ENCODE measurements around the gene TGM2. TPM values are rescaled to one million over a fixed set of nuclear protein-coding genes. Genes with fewer than 3 reads are reported as not detected.

The TGM2 gene
- total and polyA plus RNA-seq, 2 donors (not counting 1 experiment from before 2014, with no cell fraction given) = 2.4 to 60.8 TPM

DNA sequence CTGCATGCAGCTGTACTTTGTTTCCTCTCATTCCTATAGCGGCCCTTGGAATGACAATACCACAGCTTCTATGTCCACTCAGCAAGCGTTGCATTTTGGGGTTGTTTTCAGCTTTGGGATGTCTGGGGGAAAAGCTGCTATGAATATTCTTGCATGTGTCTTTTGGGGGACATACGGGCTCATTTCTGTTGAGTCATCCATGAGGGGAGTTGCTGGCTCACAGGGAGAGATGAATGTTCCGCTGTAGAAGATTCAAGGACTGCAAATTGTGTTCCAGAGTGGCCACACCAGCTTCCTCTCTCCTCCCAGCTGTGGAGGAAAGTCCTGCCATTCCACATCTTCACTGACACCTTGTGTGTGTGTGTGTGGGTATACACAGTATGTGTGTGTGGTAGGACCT is 43.3 kb downstream of the TGM2 start:
- Histone ChIP-seq H3K36me3 (replicated peaks in 1 of 2; ENCODE audit: control extremely low read depth in 1 of 2, control insufficient read depth in 1 of 2, extremely low read depth in 1 of 2, insufficient read depth in 2 of 2, low read length in 1 of 2) (no peaks in the 10 kb centered on the region), H4K20me1 (ENCODE audit: control insufficient read depth, insufficient read depth, low read length, poor library complexity, severe bottlenecking) (no peaks in the 10 kb centered on the region), H3K9me3 (ENCODE audit: control extremely low read depth in 1 of 3, control insufficient read depth in 2 of 3, insufficient read depth in 1 of 3, low read length in 2 of 3) (no peaks in the 10 kb centered on the region), H3K4me3 (ENCODE audit: control extremely low read depth in 1 of 5, extremely low read depth in 1 of 5, insufficient read depth in 1 of 5, low read depth in 2 of 5, low read length in 4 of 5) (no peak overlapping the region), H3K9ac (ENCODE audit: low read length) (no peak overlapping the region), H3K4me1 (ENCODE audit: control insufficient read depth in 2 of 2, insufficient read depth in 2 of 2, low read length in 2 of 2) (no peaks in the 10 kb centered on the region), H3K27me3 (replicated peaks in 1 of 4; ENCODE audit: control extremely low read depth in 1 of 4, control insufficient read depth in 3 of 4, insufficient read depth in 4 of 4, low read length in 3 of 4) (no peaks in the 10 kb centered on the region), H3K79me2 (ENCODE audit: control insufficient read depth, insufficient read depth, low read length) (no peaks in the 10 kb centered on the region), H2AFZ (ENCODE audit: insufficient read depth, low read depth, low read length, poor library complexity, severe bottlenecking) (no peak overlapping the region), H3K4me2 (replicated peaks; ENCODE audit: low read depth, low read length, poor library complexity, severe bottlenecking) (no peak overlapping the region), H3K27ac (ENCODE audit: low read length in 2 of 2) (no peak overlapping the region)
- Mint-ChIP-seq H3K4me3 (no peak overlapping the region), H3K4me1 (no peaks in the 10 kb centered on the region), H3K27ac (no peak overlapping the region), H3K9me3 (ENCODE audit: insufficient read depth) (no peaks in the 10 kb centered on the region), H3K27me3 (no peaks in the 10 kb centered on the region)
- intact Hi-C loops (cut with micrococcal nuclease) = no loop called here
- ChIA-PET POLR2A (no interaction called here), CTCF (interaction anchor here (1.0 to 2.6 kb wide), 3 partner anchors 9 to 99 kb away, joined by 3 to 15 read pairs (median 3); no protein-coding TSS in a partner anchor)
- 80% methylated on average over 1 of the region's 4 CpGs for whole genome bisulfite sequencing (ENCODE audit: insufficient coverage)
- DNase-seq = no peak
- ATAC-seq (ENCODE audit: low read depth) = no peak
- TF ChIP-seq CTCF (IDR thresholded peaks at IDR 0.05) (no peak), EZH2 (IDR thresholded peaks at IDR 0.05; ENCODE audit: borderline replicate concordance, insufficient read depth, low read depth, low read length, poor library complexity, severe bottlenecking) (no peak)

DNA sequence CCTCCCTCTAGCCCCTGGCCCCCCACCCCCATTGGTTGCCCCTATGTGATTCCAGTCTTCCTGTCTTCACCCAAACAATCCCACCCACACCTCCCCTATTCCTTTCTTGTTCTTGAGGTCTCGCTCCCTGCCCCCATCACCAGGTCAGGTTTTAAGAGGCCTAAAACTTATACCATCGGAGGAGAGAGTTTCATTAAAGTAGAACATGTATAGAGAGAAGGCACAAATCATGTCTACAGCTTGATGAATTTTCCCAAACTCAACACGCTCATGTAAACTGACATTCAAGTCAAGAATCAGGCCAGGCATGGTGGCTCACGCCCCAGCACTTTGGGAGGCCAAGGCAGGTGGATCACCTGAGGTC is 44.5 kb downstream of the TGM2 start:
- H3K27ac Mint-ChIP-seq = no peak overlapping the region
- POLR2A ChIA-PET = no interaction called here
- H3K4me1 Mint-ChIP-seq = no peaks in the 10 kb centered on the region
- WGBS (ENCODE audit: insufficient coverage) = 100% methylated on average over 2 of the region's 4 CpGs
- Histone ChIP-seq H3K4me3 (ENCODE audit: control extremely low read depth in 1 of 5, extremely low read depth in 1 of 5, insufficient read depth in 1 of 5, low read depth in 2 of 5, low read length in 4 of 5) (no peak overlapping the region), H3K27ac (ENCODE audit: low read length in 2 of 2) (no peak overlapping the region), H3K9ac (ENCODE audit: low read length) (no peak overlapping the region), H3K27me3 (replicated peaks in 1 of 4; ENCODE audit: control extremely low read depth in 1 of 4, control insufficient read depth in 3 of 4, insufficient read depth in 4 of 4, low read length in 3 of 4) (no peaks in the 10 kb centered on the region), H3K4me2 (replicated peaks; ENCODE audit: low read depth, low read length, poor library complexity, severe bottlenecking) (no peak overlapping the region), H3K4me1 (ENCODE audit: control insufficient read depth in 2 of 2, insufficient read depth in 2 of 2, low read length in 2 of 2) (no peaks in the 10 kb centered on the region), H3K36me3 (replicated peaks in 1 of 2; ENCODE audit: control extremely low read depth in 1 of 2, control insufficient read depth in 1 of 2, extremely low read depth in 1 of 2, insufficient read depth in 2 of 2, low read length in 1 of 2) (no peaks in the 10 kb centered on the region), H3K9me3 (ENCODE audit: control extremely low read depth in 1 of 3, control insufficient read depth in 2 of 3, insufficient read depth in 1 of 3, low read length in 2 of 3) (no peaks in the 10 kb centered on the region), H3K79me2 (ENCODE audit: control insufficient read depth, insufficient read depth, low read length) (no peaks in the 10 kb centered on the region), H4K20me1 (ENCODE audit: control insufficient read depth, insufficient read depth, low read length, poor library complexity, severe bottlenecking) (no peaks in the 10 kb centered on the region), H2AFZ (ENCODE audit: insufficient read depth, low read depth, low read length, poor library complexity, severe bottlenecking) (no peak overlapping the region)
- no peak overlapping the region for H3K4me3 Mint-ChIP-seq
- TF ChIP-seq EZH2 (IDR thresholded peaks at IDR 0.05; ENCODE audit: borderline replicate concordance, insufficient read depth, low read depth, low read length, poor library complexity, severe bottlenecking) (no peak), CTCF (IDR thresholded peaks at IDR 0.05) (no peak)
- DNase-seq (no peak), ATAC-seq (ENCODE audit: low read depth) (no peak)
- CTCF ChIA-PET = interaction anchor here (0.6 to 1.4 kb wide), 3 partner anchors 18 to 101 kb away, joined by 3 to 4 read pairs (median 3); no protein-coding TSS in a partner anchor
- no peaks in the 10 kb centered on the region for H3K9me3 Mint-ChIP-seq (ENCODE audit: insufficient read depth)
- no peaks in the 10 kb centered on the region for H3K27me3 Mint-ChIP-seq
- intact Hi-C loops (cut with micrococcal nuclease) = no loop called here
